GM18861 (cell line): ENCODE data around the gene MTCH1.

ENCODE experiments used
- ATAC-seq: cut with Tn5 transposase; IDR thresholded peaks from one replicate; pipeline ENCODE4 v1.9.1; 2021; ENCODE audit not compliant: unreplicated experiment

The MTCH1 gene

DNA sequence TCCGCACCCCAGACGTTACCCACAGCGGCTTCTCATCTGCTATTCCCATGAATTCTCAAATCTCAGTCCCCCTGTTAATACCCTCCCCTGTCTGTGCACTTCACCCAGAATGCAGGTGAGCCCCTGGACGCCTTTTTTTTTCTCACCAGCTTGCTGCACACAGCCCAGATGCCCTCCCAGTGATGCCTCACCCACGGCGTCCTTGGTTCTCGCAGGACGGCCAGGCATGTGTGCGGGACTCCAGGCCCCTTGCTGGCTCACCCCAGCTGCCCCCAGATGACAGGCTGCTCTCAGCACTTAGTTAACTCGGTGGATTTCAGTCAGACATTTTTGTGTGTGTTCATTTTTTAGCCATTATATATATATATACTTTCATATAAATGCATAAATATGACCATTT is 56.8 kb downstream of the MTCH1 start:
- ATAC-seq = no peak

DNA sequence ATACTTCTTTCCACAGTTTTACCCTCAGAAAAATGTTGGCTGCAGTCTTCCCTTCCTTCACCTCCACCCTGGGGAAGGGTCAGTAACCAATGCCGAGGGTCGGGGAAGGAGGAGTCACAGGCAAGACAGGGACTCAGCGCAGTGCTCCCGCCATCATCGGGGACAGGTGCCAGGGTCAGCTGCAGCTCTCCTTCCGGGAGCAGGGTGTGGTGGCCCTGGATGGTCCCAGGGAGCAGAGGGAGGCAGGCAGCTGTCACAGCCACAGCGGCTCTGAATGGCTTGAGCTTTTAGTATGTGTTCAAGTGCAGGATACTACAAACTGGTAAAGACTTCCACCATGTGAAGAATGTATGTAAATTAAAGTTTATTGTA is 57.5 kb downstream of the MTCH1 start:
- ATAC-seq = no peak

DNA sequence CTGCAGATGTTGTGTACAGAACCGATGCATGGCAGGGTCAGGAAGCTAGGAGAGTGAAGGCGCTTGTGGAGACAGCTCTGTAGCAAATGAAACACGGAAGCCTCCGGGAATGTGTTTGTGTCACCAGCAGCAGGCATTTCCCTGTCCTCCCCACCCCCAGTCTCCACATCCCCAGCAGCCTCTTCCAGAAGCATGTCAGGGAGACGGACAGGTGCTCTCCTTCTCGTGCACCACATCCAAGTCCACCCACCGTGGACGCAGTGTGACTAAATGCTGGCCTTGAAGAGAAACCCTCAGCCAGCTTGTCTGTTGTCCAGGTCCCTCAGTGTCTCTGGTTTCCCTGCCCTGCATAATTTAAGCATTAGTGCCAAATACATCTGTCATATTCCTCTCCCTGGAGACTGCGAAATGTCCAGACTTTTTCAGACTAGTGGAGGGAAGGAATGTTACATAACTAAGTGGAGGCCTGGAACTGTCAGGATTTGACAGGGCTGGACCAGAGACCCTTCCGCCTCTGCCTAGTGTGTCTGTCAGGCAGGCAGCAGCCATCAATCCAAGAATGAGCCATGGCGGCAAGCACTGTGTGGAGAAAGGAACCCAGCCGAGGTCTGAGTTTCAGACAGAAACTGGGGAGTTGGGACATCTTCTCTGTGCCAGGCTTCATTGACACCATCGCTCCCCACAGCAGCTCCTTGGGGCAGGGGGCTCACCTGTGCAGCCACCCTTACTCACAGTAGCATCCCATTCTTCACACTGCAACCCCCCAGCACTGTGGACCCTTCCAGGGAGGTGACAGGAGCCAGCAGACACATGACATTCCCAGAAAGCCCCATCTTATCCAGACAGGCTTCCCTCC is 58.1 kb downstream of the MTCH1 start:
- ATAC-seq = no peak

DNA sequence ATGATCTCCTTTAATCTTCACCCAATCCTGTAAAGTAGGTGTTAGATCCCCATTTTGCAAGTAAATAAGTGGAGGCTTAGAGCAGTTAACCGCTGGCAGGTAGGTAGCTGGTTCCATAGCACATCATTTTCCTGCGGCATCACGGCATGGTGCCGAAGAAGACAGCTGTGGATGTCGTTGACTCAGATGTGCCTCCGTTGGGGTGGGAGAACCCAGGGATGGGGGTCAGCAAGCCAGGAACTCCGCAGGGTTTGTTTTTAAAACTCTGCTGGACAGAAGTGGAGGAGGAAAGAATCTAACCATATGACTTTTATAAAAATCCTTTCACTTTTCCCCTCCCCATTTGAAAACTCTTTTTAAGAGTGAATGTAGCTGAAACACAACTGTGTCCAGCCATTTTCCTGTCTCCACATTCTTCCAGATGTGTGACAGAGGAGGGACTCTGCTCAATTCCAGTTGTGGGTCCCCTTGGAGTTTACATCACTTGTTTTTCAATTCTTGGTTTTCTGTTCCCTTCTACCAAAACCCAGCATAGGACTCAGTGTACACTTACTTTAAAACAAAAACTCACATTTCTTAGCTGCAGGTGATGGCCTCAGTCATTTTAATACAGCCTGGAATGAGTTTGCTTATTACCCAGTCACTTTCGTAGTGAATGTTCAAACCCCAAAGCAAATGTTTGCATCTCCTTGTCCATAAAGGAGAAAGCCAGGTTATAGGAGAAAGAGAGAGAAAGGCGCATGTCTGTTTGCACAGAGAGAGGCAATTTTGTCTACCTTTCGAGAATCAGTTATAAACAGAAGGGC is 59.1 kb downstream of the MTCH1 start:
- no peak for ATAC-seq

DNA sequence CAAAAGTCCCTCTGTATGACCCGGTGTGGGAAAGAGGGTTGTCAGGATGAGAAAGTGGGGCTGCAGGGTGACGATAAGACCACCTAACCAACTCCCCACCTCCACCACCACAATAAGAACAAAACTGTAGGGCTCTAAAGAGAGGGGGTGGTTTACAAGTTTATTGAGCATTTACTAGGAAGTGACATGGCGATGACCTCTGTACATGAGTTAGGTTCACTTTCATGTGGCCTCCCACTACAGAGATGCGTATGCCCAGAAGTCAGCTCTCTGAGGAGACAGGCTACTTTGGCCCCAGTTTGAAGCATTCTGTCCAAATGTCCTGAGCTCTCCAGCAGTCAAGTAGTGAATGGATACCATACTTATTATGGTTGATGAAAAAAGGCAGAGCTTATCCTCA is 60.2 kb downstream of the MTCH1 start:
- no peak for ATAC-seq

DNA sequence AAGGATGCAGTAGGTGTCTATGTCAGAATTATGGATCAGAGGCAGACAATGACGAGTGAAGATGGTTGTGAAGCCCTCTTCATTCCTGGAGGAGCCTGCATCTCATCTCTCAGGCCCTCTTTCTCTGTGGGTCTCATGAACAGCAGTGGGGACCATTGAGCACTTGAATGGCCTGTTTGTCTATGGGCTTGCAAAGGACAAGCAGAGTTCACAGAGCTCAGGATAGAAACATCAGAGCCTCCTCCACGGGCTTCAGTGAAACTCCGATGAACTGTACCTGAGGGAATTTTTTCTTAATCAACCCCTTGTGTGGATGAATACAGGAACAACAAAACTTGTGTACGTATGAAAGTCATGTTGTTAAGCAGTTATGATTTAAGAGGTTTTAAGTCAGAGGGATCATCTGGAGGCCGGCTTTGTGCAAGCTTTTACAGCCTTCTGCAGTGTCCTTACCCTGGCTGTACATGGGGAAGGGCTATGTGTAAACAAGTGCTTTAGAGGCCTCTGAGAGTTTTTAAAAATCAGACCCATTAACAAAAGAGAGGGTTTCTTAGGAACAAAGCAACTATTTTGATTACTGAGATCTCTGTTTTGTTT is 61.1 kb downstream of the MTCH1 start:
- no peak for ATAC-seq

DNA sequence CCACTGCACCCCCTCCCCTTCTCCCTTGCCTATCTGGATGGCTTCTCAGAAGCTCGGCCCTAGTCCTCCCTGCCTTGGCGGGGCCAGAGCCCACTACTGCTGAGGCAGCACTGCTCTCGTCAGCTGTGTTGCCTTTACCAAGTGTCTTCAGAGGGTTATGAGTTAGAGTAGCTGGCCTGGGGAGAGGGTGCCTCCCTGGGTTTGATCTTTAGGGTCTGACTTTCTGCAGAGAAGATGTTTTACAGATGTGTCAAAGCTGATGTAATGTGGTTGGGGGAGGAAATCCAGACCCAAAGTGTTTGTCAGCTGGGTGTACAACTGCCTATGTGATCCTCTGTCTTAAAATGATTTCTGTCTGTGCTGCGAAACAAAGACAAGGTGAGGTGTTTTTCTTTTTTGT is 61.9 kb downstream of the MTCH1 start:
- no peak for ATAC-seq

DNA sequence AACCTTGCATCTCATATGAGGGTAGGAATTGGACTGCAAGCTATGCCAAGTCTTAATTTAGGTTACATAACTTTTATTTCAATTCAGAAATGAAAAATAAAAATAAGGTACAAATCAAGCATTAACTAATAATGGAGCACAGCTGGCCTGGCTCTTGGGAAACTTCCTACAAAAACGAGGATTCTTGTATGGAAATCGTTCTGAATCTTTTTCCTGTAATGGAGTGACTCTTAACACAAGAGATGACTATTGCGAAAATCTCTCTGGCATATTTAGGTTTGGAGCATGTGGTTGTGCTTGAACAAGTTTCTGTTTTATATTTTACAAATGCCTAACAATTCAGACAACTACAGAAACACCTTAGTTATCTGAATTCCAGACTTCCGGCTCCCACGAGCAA is 65.5 kb downstream of the MTCH1 start:
- ATAC-seq = no peak

DNA sequence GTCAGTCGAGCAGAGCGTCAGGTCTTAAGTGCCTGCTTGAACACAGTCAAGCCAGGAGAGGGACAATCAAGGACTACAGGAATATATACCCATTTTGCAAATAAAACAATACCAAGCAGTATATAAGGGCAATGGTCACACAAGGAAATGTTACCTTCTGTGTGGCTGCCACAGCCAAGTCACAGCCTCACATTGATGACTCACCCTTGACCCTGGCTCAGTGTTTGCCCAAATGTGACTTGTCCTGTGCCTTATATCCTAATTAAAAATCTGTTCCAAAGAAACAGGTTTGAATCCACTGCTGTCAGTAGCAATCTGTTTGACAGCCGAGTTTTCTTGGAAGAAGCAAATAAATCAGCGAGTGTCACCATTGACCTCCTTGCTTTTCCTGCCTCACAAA is 65.9 kb downstream of the MTCH1 start:
- ATAC-seq = no peak
